NCI-H2107 (cell line): ENCODE results near the gene IFT52.
"Not testable (repeated sequence)": the region's sequence is repeated elsewhere in the genome, so short reads cannot be mapped to it uniquely, and the experiment has no call there.

Experiments
- DNase-seq: peaks from one replicate; lab custom pipeline; 2025; lab: John Stamatoyannopoulos, UW

IFT52 gene

GRCh38 chr20:43650997-43651525, 60.3 kb downstream of the IFT52 start:
- DNase-seq = no peak

DNA sequence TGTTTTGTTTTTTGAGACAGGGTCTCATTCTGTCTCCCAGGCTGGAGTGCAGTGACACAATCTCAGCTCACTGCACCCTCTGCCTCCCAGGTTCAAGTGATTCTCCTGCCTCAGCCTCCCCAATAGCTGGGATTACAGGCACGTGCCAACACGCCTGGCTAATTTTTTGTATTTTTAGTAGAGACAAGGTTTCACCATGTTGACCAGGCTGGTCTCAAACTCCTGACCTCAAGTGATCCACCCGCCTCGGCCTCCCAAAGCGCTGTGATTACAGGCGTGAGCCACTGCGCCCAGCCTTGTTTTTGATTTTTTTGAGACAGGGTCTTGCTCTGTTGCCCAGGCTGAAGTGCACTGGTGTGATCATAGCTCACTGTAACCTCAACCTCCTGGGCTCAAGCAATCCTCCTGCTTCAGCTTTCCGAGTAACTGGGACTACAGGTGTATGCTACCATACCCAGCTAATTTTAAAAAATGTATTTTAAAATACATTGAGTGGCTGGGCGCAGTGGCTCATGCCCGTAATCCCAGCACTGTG, 61.0 kb downstream of the IFT52 start:
- DNase-seq = not testable (repeated sequence)

- DNase-seq = no peak
Observed at GRCh38 chr20:43653966-43654365, 63.2 kb downstream of the IFT52 start.

DNA sequence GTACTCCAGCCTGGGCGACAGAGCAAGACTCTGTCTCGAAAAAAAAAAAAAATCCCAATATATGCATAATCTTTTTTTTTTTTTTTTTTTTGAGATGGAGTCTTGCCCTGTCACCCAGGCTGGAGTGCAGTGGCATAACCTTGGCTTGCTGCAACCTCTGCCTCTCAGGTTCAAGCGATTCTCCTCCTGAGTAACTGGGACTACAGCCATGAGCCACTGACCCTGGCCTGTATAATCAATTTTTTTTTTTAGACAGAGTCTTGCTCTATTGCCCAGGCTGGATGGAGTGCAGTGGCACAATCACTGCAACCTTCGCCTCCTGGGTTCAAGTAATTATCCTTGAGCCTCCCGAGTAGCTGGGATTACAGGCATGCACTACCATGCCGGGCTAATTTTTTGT, 64.4 kb downstream of the IFT52 start:
- DNase-seq = not testable (repeated sequence)

GRCh38 chr20:43655937-43656336, 65.2 kb downstream of the IFT52 start:
- DNase-seq = no peak

- DNase-seq = no peak
Observed at GRCh38 chr20:43658069-43658722, 67.5 kb downstream of the IFT52 start.

GRCh38 chr20:43658723-43659419, 68.1 kb downstream of the IFT52 start:
- DNase-seq = no peak

DNA sequence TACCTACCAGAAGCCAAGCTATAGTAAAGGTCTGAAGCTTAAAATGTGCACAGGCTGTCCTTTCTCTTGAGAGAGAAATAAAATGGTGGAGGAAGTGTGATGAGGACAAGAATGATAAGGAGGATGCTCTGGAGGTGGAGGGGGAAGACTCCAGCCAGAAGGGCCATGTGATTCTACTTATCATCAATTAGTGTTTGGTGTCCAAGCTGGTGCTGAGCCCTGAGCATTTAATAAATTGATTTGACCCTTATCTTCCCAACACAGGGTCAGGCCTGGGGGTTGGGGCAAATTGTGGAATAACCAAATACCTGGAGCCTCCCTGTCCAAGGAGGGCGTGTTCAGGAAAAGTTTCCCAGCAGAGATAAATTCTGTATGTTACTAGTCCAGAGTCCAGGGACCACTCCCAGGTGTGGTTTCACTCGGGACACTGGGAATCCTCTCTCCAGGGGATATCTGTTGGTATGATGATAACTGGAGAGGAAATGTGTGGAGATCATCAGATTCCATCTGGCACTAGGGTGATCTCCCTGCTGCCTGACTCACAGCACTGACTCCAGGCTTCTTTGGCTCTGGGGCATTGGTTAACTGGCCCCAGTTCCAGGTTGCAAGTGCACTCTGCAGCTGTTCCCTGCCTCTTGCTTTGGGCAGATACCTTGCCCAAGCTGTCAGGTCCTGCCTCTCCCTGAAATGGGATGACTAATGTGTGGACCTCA, 72.4 kb downstream of the IFT52 start:
- DNase-seq = no peak

GRCh38 chr20:43665466-43666176, 74.9 kb downstream of the IFT52 start:
- no peak for DNase-seq

DNA sequence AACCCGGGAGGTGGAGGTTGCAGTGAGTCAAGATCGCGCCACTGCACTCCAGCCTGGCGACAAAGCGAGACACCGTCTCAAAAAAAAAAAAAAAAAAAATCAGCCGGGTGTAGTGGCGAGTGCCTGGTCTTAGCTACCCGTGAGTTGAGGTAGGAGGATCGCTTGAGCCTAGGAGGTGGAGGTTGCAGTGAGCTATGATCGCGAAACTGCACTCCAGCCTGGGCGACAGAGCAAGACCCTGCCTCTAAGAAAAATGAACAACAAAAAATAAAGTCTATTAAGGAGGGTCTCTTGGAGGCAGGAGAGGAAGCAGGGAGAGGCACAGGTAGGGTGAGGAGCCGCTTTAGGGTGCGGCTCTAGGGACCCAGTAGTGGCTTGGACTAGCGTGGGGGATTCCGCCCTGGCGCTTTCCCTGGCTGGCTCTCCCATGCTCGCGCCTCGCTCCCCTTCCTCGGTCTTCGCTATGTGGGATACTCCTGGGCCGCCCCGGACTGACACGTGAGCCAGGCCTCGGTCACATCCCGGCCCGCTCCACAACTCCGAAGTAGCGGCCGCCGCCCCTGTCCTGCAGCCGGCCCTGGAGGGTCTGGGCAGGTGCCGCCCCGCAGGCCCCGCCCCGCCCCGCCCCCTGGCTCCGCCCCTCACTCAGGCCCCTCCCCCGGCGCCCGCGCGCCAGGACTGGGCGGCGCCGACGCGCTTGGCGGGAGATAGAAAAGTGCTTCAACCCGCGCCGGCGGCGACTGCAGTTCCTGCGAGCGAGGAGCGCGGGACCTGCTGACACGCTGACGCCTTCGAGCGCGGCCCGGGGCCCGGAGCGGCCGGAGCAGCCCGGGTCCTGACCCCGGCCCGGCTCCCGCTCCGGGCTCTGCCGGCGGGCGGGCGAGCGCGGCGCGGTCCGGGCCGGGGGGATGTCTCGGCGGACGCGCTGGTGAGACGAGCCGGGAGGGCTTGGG, 75.9 kb downstream of the IFT52 start, which contains the start of gene MYBL2:
MYBL2 (plus strand) TSS at position 739 of the 953 bp plus-strand sequence; CDS start at position 909, 170 bp downstream.
- peak; percentile 50 for DNase-seq

- no peak for DNase-seq
Observed at GRCh38 chr20:43667341-43668132, 76.8 kb downstream of the IFT52 start.

- DNase-seq = no peak
Observed at GRCh38 chr20:43669332-43669731, 78.6 kb downstream of the IFT52 start.

DNA sequence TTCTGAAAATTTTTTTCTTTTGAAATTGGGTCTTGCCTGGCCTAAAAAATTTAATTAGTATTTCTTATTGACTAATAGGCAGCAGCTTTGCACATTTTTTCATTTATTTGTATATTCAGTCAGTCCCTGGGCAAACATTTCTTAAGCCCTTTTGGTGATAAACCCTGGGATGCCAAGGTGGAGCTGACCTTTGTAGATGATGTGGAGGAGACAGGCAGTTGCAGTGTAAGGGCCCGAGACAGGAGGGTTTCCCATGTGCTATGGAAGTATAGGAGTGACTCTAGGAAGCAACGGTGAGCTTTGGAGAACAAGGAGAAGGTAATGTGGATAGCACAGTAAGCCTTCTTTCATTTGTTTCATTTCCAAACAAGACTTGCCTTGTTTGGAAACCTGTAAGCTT, 79.7 kb downstream of the IFT52 start:
- DNase-seq = no peak

GRCh38 chr20:43676368-43676767, 85.6 kb downstream of the IFT52 start:
- DNase-seq = no peak

DNA sequence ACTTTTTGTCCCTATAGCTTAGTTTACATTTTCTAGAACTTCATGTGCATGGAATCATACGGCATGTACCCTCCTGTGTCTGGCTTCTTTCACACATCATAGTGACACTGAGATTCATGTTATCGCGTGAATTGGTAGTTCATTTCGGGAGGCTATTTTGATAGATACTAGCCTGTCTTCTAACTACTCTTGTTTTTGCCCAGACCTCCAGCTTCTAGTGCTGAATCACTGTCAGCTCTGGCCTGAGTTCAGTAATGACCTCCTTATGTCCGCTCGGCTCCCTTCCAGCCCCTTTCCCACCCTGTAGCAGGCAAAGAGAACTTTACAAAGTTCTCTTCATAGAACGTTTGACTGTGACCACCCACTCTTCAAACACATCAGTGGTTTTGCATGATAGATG, 90.2 kb downstream of the IFT52 start:
- no peak for DNase-seq

- peak; percentile 80 for DNase-seq
Observed at GRCh38 chr20:43681468-43681942, 90.8 kb downstream of the IFT52 start.

DNA sequence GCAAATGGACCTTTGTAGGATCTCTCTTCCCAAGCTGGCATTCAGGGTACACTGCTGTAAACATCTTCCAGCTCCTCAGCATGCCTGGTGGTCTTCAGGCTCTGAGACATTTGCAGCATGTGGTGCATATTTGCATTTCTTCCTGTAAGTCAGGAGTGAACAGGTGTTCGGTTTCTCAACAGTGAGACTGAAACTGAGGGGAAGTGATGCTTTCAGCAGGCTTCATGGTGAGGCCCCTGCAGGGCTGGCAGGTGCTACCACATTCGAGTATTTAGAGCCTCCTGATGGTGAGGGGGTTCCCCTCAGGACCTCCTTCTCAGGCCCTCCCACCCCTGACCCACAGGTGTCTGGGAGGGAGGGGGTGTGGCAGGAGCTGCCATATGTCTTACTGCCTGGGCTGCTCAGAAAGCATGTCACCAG, 91.3 kb downstream of the IFT52 start:
- DNase-seq = peak; percentile 28

- no peak for DNase-seq
Observed at GRCh38 chr20:43682446-43682845, 91.7 kb downstream of the IFT52 start.

GRCh38 chr20:43686820-43687219, 96.1 kb downstream of the IFT52 start:
- no peak for DNase-seq

- DNase-seq = no peak
Observed at GRCh38 chr20:43689165-43689564, 98.4 kb downstream of the IFT52 start.
